ENCODE data around the gene CFAP298. TPM values are rescaled to one million over a fixed set of nuclear protein-coding genes. Genes with fewer than 3 reads are reported as not detected.

The CFAP298 gene
- polyA plus RNA-seq, 1 experiment = 21.2 TPM

GRCh38 chr21:32560896-32561295 is 51.3 kb downstream of the CFAP298 start:
- Histone ChIP-seq H3K27me3 (ENCODE audit: control insufficient read depth, insufficient read depth, low read length) (no peaks in the 10 kb centered on the region), H3K27ac (ENCODE audit: low read depth, low read length) (no peak overlapping the region), H3K4me3 (ENCODE audit: low read depth, low read length) (no peak overlapping the region), H3K9me3 (ENCODE audit: control insufficient read depth, insufficient read depth, low read length) (no peaks in the 10 kb centered on the region)
- ChIA-PET CTCF (interaction anchor here (1.2 to 2.1 kb wide), 2 partner anchors 9 to 146 kb away, joined by 3 to 11 read pairs; no protein-coding TSS in a partner anchor), POLR2A (no interaction called here)
- no peak for TF ChIP-seq CTCF (IDR thresholded peaks at IDR 0.05; ENCODE audit: low read depth, low read length)
- no peak for DNase-seq (ENCODE audit: low read depth, low spot score)

GRCh38 chr21:32559006-32559610 is 53.1 kb downstream of the CFAP298 start:
- H3K27me3 ChIP-seq (ENCODE audit: control insufficient read depth, insufficient read depth, low read length) = no peaks in the 10 kb centered on the region
- ChIA-PET POLR2A (no interaction called here), CTCF (interaction anchor here (0.7 to 1.0 kb wide), 3 partner anchors 121 to 156 kb away, joined by 3 to 5 read pairs (median 3); no protein-coding TSS in a partner anchor)
- no peaks in the 10 kb centered on the region for H3K9me3 ChIP-seq (ENCODE audit: control insufficient read depth, insufficient read depth, low read length)
- no peak for TF ChIP-seq CTCF (IDR thresholded peaks at IDR 0.05; ENCODE audit: low read depth, low read length)
- H3K4me3 ChIP-seq (ENCODE audit: low read depth, low read length) = no peak overlapping the region
- no peak for DNase-seq (ENCODE audit: low read depth, low spot score)
- H3K27ac ChIP-seq (ENCODE audit: low read depth, low read length) = no peak overlapping the region

- Histone ChIP-seq H3K9me3 (ENCODE audit: control insufficient read depth, insufficient read depth, low read length) (no peaks in the 10 kb centered on the region), H3K27me3 (ENCODE audit: control insufficient read depth, insufficient read depth, low read length) (no peaks in the 10 kb centered on the region), H3K4me3 (ENCODE audit: low read depth, low read length) (no peak overlapping the region), H3K27ac (ENCODE audit: low read depth, low read length) (no peak overlapping the region)
- DNase-seq (ENCODE audit: low read depth, low spot score) = no peak
- POLR2A ChIA-PET = no interaction called here
- TF ChIP-seq CTCF (IDR thresholded peaks at IDR 0.05; ENCODE audit: low read depth, low read length) = no peak
- CTCF ChIA-PET = no interaction called here
These were observed 54.1 kb downstream of the CFAP298 start for GRCh38 chr21:32558106-32558505.

GRCh38 chr21:32554832-32555638 is 57.1 kb downstream of the CFAP298 start:
- no peaks in the 10 kb centered on the region for H3K27me3 ChIP-seq (ENCODE audit: control insufficient read depth, insufficient read depth, low read length)
- DNase-seq (ENCODE audit: low read depth, low spot score) = no peak
- peak overlapping the region; percentile 34 for H3K27ac ChIP-seq (ENCODE audit: low read depth, low read length)
- no peaks in the 10 kb centered on the region for H3K9me3 ChIP-seq (ENCODE audit: control insufficient read depth, insufficient read depth, low read length)
- TF ChIP-seq CTCF (IDR thresholded peaks at IDR 0.05; ENCODE audit: low read depth, low read length) = no peak
- CTCF ChIA-PET = interaction anchor here (0.6 kb wide), 1 partner anchor 153 kb away, joined by 6 read pairs; no protein-coding TSS in a partner anchor
- POLR2A ChIA-PET = no interaction called here
- no peak overlapping the region for H3K4me3 ChIP-seq (ENCODE audit: low read depth, low read length)

GRCh38 chr21:32549886-32550285 is 62.3 kb downstream of the CFAP298 start:
- ChIA-PET CTCF (no interaction called here), POLR2A (no interaction called here)
- TF ChIP-seq CTCF (IDR thresholded peaks at IDR 0.05; ENCODE audit: low read depth, low read length) = no peak
- Histone ChIP-seq H3K4me3 (ENCODE audit: low read depth, low read length) (no peak overlapping the region), H3K27ac (ENCODE audit: low read depth, low read length) (no peak overlapping the region), H3K27me3 (ENCODE audit: control insufficient read depth, insufficient read depth, low read length) (no peaks in the 10 kb centered on the region), H3K9me3 (ENCODE audit: control insufficient read depth, insufficient read depth, low read length) (no peaks in the 10 kb centered on the region)
- no peak for DNase-seq (ENCODE audit: low read depth, low spot score)
